Frontal cortex (tissue), 4 donors: Measurements from ENCODE around the gene TSC2. TPM values are rescaled to one million over a fixed set of nuclear protein-coding genes. Genes with fewer than 3 reads are reported as not detected.

Experiments
- DNase-seq, 2 donors: peaks; one replicate each; pipeline ENCODE4 v3.0.0; 2012; ENCODE audit warnings: low spot score in 2 of 2
- FAIRE-seq: peaks from 2 replicates; lab custom pipeline; 2012; peaks lifted over from hg19 to GRCh38; lab: Jason Lieb, UNC
- total RNA-seq: library from RNA; depleted of rRNA; stranded (reverse); fragments of >200 nt; gene quantifications from one replicate; pipeline ENCODE4 v1.2.3, GENCODE V29; 2014
- donor health status: control.
- donor health status: control.
- donor health status: control.

TSC2 gene
- total RNA-seq, 1 donor from 2014 or later: 39.5 TPM

GRCh38 chr16:2061526-2061925 lies 13.7 kb downstream of the TSC2 start:
- DNase-seq (no peak), FAIRE-seq (no peak)

GRCh38 chr16:2062801-2063200 lies 15.0 kb downstream of the TSC2 start:
- no peak for DNase-seq
- no peak for FAIRE-seq

- no peak for DNase-seq
- FAIRE-seq: no peak
These were observed 16.1 kb downstream of the TSC2 start for GRCh38 chr16:2063861-2064260.

- no peak for FAIRE-seq
- DNase-seq: no peak
These were observed 16.7 kb downstream of the TSC2 start for GRCh38 chr16:2064368-2064945.

- DNase-seq (no peak), FAIRE-seq (no peak)
These were observed 18.4 kb downstream of the TSC2 start for GRCh38 chr16:2066139-2066538.

- no peak for FAIRE-seq
These were observed 23.0 kb downstream of the TSC2 start for GRCh38 chr16:2070576-2071453.

GRCh38 chr16:2071454-2072202 lies 23.8 kb downstream of the TSC2 start:
- DNase-seq (no peak), FAIRE-seq (no peak)

More at GRCh38 chr16:2070576-2071453, 23.0 kb downstream of the TSC2 start:
- no peak for DNase-seq

GRCh38 chr16:2072926-2073325 lies 25.1 kb downstream of the TSC2 start:
- no peak for FAIRE-seq
- no peak for DNase-seq

GRCh38 chr16:2074071-2074470 lies 26.3 kb downstream of the TSC2 start:
- FAIRE-seq (no peak), DNase-seq (no peak)

- no peak for FAIRE-seq
- DNase-seq: no peak
These were observed 27.8 kb downstream of the TSC2 start for GRCh38 chr16:2075631-2076030.

- DNase-seq (no peak), FAIRE-seq (no peak)
These were observed 28.5 kb downstream of the TSC2 start for GRCh38 chr16:2076072-2076865.

GRCh38 chr16:2077016-2077415 lies 29.2 kb downstream of the TSC2 start:
- FAIRE-seq: no peak
- DNase-seq: no peak

- FAIRE-seq: no peak
- no peak for DNase-seq
These were observed 29.9 kb downstream of the TSC2 start for GRCh38 chr16:2077696-2078095.

- FAIRE-seq: no peak
These were observed 30.3 kb downstream of the TSC2 start for GRCh38 chr16:2078096-2078495.

GRCh38 chr16:2078691-2079090 lies 30.9 kb downstream of the TSC2 start:
- DNase-seq (no peak), FAIRE-seq (no peak)

More at GRCh38 chr16:2078096-2078495, 30.3 kb downstream of the TSC2 start:
- no peak for DNase-seq

GRCh38 chr16:2079311-2079800 lies 31.6 kb downstream of the TSC2 start:
- FAIRE-seq (no peak), DNase-seq (no peak)

GRCh38 chr16:2079991-2080390 lies 32.2 kb downstream of the TSC2 start:
- DNase-seq: no peak
- FAIRE-seq: no peak

- no peak for FAIRE-seq
These were observed 33.7 kb downstream of the TSC2 start for GRCh38 chr16:2081201-2082084.

More at GRCh38 chr16:2081201-2082084, 33.7 kb downstream of the TSC2 start:
- peak in 1 of 2 donors; percentile 38 for DNase-seq
